ENCODE measurements around the gene CPNE1. TPM values are rescaled to one million over a fixed set of nuclear protein-coding genes. Genes with fewer than 3 reads are reported as not detected.

The CPNE1 gene
- total and polyA plus RNA-seq, 2 of the 8 experiments (the other 6 are each of a cell fraction or from before 2014, with no cell fraction given), result 294 to 346 TPM

- TF ChIP-seq EP300 (IDR thresholded peaks at IDR 0.05; ENCODE audit: borderline replicate concordance in 1 of 2, low read depth in 2 of 2, low read length in 2 of 2), result no peak
- no peak for TF ChIP-seq JUND (IDR thresholded peaks at IDR 0.05; ENCODE audit: low read length)
- TF ChIP-seq EZH2 (IDR thresholded peaks at IDR 0.05; ENCODE audit: low read depth, low read length, severe bottlenecking), result no peak
- no peak for TF ChIP-seq POLR2AphosphoS5 (IDR thresholded peaks at IDR 0.05; ENCODE audit: low read depth, low read length)
Measured at GRCh38 chr20:35711588-35712209, 47.0 kb upstream of the CPNE1 start (continued).
